OCI-LY3 (cell line): ENCODE results near the gene DDX51.

Experiments used
- H2AFZ ChIP-seq: fragments of 200-600, 300-600 bp; shearing (Covaris generic); 2 replicates; pipeline ENCODE4 v1.6.0; 2014; ENCODE audit warnings: antibody characterized with exemption, low read depth, low read length
- H3K27ac ChIP-seq: fragments of 200-600, 300-600 bp; sonication (generic); 2 replicates; pipeline ENCODE4 v1.5.1; 2014; ENCODE audit warnings: mild to moderate bottlenecking, low read length, moderate library complexity, mixed read lengths
- H3K27me3 ChIP-seq: fragments of 200-600, 300-600 bp; sonication (generic); 2 replicates; pipeline ENCODE4 v1.6.1; 2014; ENCODE audit warnings: low read depth, low read length, mixed read lengths
- H3K36me3 ChIP-seq: fragments of 200-600, 300-600 bp; sonication (generic); replicated peaks from 2 replicates; pipeline ENCODE3; 2014; ENCODE audit warnings: low read depth, low read length, mixed read lengths
- H3K4me1 ChIP-seq: fragments of 300-600, 200-600 bp; sonication (generic); 2 replicates; pipeline ENCODE4 v1.6.1; 2014; ENCODE audit warnings: low read length, mixed read lengths
- H3K4me2 ChIP-seq: fragments of 200-600, 300-600 bp; sonication (generic); 2 replicates; pipeline ENCODE4 v1.6.1; 2014; ENCODE audit warnings: low read length, mixed read lengths
- H3K4me3 ChIP-seq: fragments of 300-600, 200-600 bp; sonication (generic); 2 replicates; pipeline ENCODE4 v1.5.1; 2014; ENCODE audit warnings: antibody characterized with exemption, mild to moderate bottlenecking, low read length, moderate library complexity
- H3K79me2 ChIP-seq: fragments of 300-600, 200-600 bp; shearing (Covaris generic); 2 replicates; pipeline ENCODE4 v1.6.1; 2014; ENCODE audit warnings: mild to moderate bottlenecking, low read length, mixed read lengths
- H3K9ac ChIP-seq: fragments of 300-600, 200-600 bp; shearing (Covaris generic); 2 replicates; pipeline ENCODE4 v1.6.0; 2014; ENCODE audit warnings: mild to moderate bottlenecking, low read length, moderate library complexity
- H3K9me3 ChIP-seq: fragments of 200-600, 300-600 bp; shearing (Covaris generic); 2 replicates; pipeline ENCODE4 v1.6.1; 2014; ENCODE audit warnings: low read length, mixed read lengths; ENCODE audit not compliant: insufficient read depth
- H4K20me1 ChIP-seq: fragments of 200-600, 300-600 bp; sonication (generic); 2 replicates; pipeline ENCODE4 v1.6.1; 2016; ENCODE audit warnings: low read length, mixed read lengths; ENCODE audit not compliant: insufficient read depth
- CTCF ChIP-seq: fragments of 200-600, 300-600 bp; sonication (generic); IDR thresholded peaks from 2 replicates; pipeline ENCODE4 v1.5.1; 2014; ENCODE audit warnings: antibody characterized with exemption, low read length, low read depth
- EZH2phosphoT487 ChIP-seq: fragments of 200-600 bp; shearing (Covaris generic); IDR thresholded peaks from 2 replicates; pipeline ENCODE4 v1.6.1; 2018; ENCODE audit warnings: antibody characterized with exemption, mixed run types, low read depth

Gene DDX51

GRCh38 chr12:132168311-132169031 is 24.4 kb upstream of the DDX51 start:
- Histone ChIP-seq H3K27me3 (no peaks in the 10 kb centered on the region), H3K9me3 (no peaks in the 10 kb centered on the region), H3K4me1 (no peaks in the 10 kb centered on the region), H3K4me2 (no peak overlapping the region), H4K20me1 (no peaks in the 10 kb centered on the region), H3K27ac (no peak overlapping the region), H2AFZ (no peak overlapping the region), H3K36me3 (no peaks in the 10 kb centered on the region), H3K79me2 (no peaks in the 10 kb centered on the region), H3K9ac (no peak overlapping the region), H3K4me3 (no peak overlapping the region)
- no peak for TF ChIP-seq CTCF
- no peak for TF ChIP-seq EZH2phosphoT487

- H3K9me3 ChIP-seq: no peaks in the 10 kb centered on the region
- no peak overlapping the region for H3K27ac ChIP-seq
- H4K20me1 ChIP-seq: no peaks in the 10 kb centered on the region
- no peaks in the 10 kb centered on the region for H3K4me1 ChIP-seq
- H2AFZ ChIP-seq: no peak overlapping the region
- H3K79me2 ChIP-seq: no peaks in the 10 kb centered on the region
- no peak overlapping the region for H3K4me3 ChIP-seq
- H3K4me2 ChIP-seq: no peak overlapping the region
- no peak overlapping the region for H3K9ac ChIP-seq
- TF ChIP-seq CTCF: no peak
- no peak for TF ChIP-seq EZH2phosphoT487
- H3K36me3 ChIP-seq: no peaks in the 10 kb centered on the region
- H3K27me3 ChIP-seq: no peaks in the 10 kb centered on the region
These were observed 23.6 kb upstream of the DDX51 start for GRCh38 chr12:132167611-132168310.

- Histone ChIP-seq H3K36me3 (no peaks in the 10 kb centered on the region), H4K20me1 (no peaks in the 10 kb centered on the region), H3K4me2 (no peak overlapping the region), H3K79me2 (no peaks in the 10 kb centered on the region), H3K9ac (no peak overlapping the region), H3K27me3 (no peaks in the 10 kb centered on the region), H3K27ac (no peak overlapping the region), H3K9me3 (no peaks in the 10 kb centered on the region), H2AFZ (no peak overlapping the region), H3K4me3 (no peak overlapping the region), H3K4me1 (no peaks in the 10 kb centered on the region)
- no peak for TF ChIP-seq EZH2phosphoT487
- TF ChIP-seq CTCF: no peak
These were observed 22.9 kb upstream of the DDX51 start for GRCh38 chr12:132166801-132167591.

- Histone ChIP-seq H3K27ac (no peak overlapping the region), H3K4me2 (no peak overlapping the region), H3K9ac (no peak overlapping the region), H4K20me1 (no peaks in the 10 kb centered on the region), H3K36me3 (no peaks in the 10 kb centered on the region), H3K4me1 (no peaks in the 10 kb centered on the region), H3K27me3 (no peaks in the 10 kb centered on the region), H2AFZ (no peak overlapping the region), H3K79me2 (no peaks in the 10 kb centered on the region), H3K9me3 (no peaks in the 10 kb centered on the region), H3K4me3 (no peak overlapping the region)
- no peak for TF ChIP-seq CTCF
- no peak for TF ChIP-seq EZH2phosphoT487
These were observed 22.0 kb upstream of the DDX51 start for GRCh38 chr12:132166093-132166492.
